ENCODE results near the gene TRPV5. TPM values are rescaled to one million over a fixed set of nuclear protein-coding genes. Genes with fewer than 3 reads are reported as not detected.

TRPV5 gene
- total and polyA plus RNA-seq, 4 donors: under 0.01 to 0.23 TPM; not detected in 2

DNA sequence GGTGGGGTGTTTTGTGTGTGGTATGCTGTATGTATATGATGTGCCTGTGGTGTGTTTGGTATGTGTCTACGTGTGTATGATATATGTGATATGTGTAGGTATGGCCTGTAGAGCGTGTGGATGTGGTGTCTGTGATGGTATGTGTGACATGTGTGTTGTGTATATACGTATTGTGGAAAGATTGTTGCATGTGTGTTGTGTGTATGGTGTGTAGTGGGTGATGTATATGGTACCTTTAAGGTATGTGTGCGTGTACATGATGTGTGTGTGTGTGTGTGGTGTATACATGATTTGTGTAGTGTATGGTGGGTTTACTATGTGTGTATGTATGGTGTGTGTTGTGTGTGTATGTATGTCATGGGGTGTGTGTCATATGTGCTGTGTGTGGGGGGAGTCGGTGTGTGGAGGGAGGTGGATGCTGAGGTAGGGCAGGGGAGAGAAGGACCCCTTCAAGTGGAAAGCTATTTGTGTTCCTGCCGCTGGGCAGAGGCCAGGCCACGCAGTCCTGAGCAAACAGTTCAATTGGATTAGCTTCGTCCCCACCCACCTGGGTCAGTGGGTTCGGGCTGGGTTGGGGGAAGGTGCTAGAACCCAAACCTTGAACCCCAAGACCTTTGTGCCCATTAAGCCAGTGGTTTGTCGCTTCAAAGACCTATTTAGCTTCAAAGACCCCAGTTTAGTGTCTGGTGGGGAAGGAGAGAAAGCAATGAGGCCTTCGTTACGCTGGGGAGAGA lies 46.1 kb downstream of the TRPV5 start:
- no peak overlapping the region for H3K9ac ChIP-seq (ENCODE audit: low read depth in 1 of 2, low read length in 2 of 2)
- TF ChIP-seq TAF1 (conservative IDR thresholded peaks at IDR 0.05): no peak
- H3K27ac ChIP-seq (ENCODE audit: low read depth in 1 of 2, low read length in 2 of 2): no peak overlapping the region
- H3K4me1 ChIP-seq (ENCODE audit: control insufficient read depth in 4 of 4, insufficient read depth in 4 of 4, low read length in 3 of 4): no peaks in the 10 kb centered on the region
- 80% methylated on average over 12 of the region's 12 CpGs for WGBS
- H3K9me3 ChIP-seq (ENCODE audit: control insufficient read depth in 4 of 4, low read length in 3 of 4): no peaks in the 10 kb centered on the region
- H3K36me3 ChIP-seq (ENCODE audit: control insufficient read depth in 4 of 4, insufficient read depth in 3 of 4, low read depth in 1 of 4, low read length in 3 of 4): no peaks in the 10 kb centered on the region
- peaks cover 0 to 2% (median 0%) of the 10 kb centered on the region in 4 donors for H3K27me3 ChIP-seq (ENCODE audit: control insufficient read depth in 4 of 4, insufficient read depth in 4 of 4, low read length in 3 of 4)
- no peak for DNase-seq (ENCODE audit: low spot score)
- H3K4me3 ChIP-seq (ENCODE audit: low read depth in 1 of 3, low read length in 3 of 3): no peak overlapping the region

DNA sequence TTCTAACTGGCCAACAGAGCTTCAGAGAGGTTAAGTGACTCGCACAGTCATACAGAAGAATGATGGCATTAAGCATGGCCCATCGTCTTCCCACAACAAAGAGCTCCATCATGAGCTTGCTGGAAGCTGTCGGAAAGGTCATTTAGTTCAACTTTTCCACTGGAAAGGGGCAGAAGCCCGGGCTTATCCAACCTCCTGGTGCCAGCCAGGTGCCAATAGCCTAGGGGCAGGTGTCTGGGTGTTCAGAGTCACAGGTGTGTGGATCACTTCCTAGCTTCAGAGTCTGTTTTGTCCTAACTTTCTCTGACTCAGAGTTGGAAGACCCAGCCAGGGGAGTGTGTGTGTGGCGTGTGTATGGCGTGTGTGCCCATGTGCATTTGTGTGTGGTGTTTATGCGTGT lies 46.7 kb downstream of the TRPV5 start:
- H3K27ac ChIP-seq (ENCODE audit: low read depth in 1 of 2, low read length in 2 of 2): no peak overlapping the region
- 83% methylated on average over 7 of the region's 7 CpGs for WGBS
- no peaks in the 10 kb centered on the region for H3K36me3 ChIP-seq (ENCODE audit: control insufficient read depth in 4 of 4, insufficient read depth in 3 of 4, low read depth in 1 of 4, low read length in 3 of 4)
- peaks cover 0 to 2% (median 0%) of the 10 kb centered on the region in 4 donors for H3K27me3 ChIP-seq (ENCODE audit: control insufficient read depth in 4 of 4, insufficient read depth in 4 of 4, low read length in 3 of 4)
- DNase-seq (ENCODE audit: low spot score): no peak
- no peaks in the 10 kb centered on the region for H3K4me1 ChIP-seq (ENCODE audit: control insufficient read depth in 4 of 4, insufficient read depth in 4 of 4, low read length in 3 of 4)
- no peak overlapping the region for H3K9ac ChIP-seq (ENCODE audit: low read depth in 1 of 2, low read length in 2 of 2)
- TF ChIP-seq FOXA1 (IDR thresholded peaks at IDR 0.05) (no peak), HNF4A (conservative IDR thresholded peaks at IDR 0.05) (no peak), JUND (IDR thresholded peaks at IDR 0.05) (no peak), YY1 (IDR thresholded peaks at IDR 0.05) (no peak), TAF1 (conservative IDR thresholded peaks at IDR 0.05) (no peak), FOXA2 (IDR thresholded peaks at IDR 0.05) (no peak), EGR1 (IDR thresholded peaks at IDR 0.05; ENCODE audit: low read depth in 2 of 2) (no peak)
- TF ChIP-seq, protein P1, sequence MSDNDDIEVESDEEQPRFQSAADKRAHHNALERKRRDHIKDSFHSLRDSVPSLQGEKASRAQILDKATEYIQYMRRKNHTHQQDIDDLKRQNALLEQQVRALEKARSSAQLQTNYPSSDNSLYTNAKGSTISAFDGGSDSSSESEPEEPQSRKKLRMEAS (IDR thresholded peaks at IDR 0.05): no peak
- TF ChIP-seq, protein P2, sequence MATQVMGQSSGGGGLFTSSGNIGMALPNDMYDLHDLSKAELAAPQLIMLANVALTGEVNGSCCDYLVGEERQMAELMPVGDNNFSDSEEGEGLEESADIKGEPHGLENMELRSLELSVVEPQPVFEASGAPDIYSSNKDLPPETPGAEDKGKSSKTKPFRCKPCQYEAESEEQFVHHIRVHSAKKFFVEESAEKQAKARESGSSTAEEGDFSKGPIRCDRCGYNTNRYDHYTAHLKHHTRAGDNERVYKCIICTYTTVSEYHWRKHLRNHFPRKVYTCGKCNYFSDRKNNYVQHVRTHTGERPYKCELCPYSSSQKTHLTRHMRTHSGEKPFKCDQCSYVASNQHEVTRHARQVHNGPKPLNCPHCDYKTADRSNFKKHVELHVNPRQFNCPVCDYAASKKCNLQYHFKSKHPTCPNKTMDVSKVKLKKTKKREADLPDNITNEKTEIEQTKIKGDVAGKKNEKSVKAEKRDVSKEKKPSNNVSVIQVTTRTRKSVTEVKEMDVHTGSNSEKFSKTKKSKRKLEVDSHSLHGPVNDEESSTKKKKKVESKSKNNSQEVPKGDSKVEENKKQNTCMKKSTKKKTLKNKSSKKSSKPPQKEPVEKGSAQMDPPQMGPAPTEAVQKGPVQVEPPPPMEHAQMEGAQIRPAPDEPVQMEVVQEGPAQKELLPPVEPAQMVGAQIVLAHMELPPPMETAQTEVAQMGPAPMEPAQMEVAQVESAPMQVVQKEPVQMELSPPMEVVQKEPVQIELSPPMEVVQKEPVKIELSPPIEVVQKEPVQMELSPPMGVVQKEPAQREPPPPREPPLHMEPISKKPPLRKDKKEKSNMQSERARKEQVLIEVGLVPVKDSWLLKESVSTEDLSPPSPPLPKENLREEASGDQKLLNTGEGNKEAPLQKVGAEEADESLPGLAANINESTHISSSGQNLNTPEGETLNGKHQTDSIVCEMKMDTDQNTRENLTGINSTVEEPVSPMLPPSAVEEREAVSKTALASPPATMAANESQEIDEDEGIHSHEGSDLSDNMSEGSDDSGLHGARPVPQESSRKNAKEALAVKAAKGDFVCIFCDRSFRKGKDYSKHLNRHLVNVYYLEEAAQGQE (IDR thresholded peaks at IDR 0.05): no peak
- H3K9me3 ChIP-seq (ENCODE audit: control insufficient read depth in 4 of 4, low read length in 3 of 4): no peaks in the 10 kb centered on the region
- no peak overlapping the region for H3K4me3 ChIP-seq (ENCODE audit: low read depth in 1 of 3, low read length in 3 of 3)

DNA sequence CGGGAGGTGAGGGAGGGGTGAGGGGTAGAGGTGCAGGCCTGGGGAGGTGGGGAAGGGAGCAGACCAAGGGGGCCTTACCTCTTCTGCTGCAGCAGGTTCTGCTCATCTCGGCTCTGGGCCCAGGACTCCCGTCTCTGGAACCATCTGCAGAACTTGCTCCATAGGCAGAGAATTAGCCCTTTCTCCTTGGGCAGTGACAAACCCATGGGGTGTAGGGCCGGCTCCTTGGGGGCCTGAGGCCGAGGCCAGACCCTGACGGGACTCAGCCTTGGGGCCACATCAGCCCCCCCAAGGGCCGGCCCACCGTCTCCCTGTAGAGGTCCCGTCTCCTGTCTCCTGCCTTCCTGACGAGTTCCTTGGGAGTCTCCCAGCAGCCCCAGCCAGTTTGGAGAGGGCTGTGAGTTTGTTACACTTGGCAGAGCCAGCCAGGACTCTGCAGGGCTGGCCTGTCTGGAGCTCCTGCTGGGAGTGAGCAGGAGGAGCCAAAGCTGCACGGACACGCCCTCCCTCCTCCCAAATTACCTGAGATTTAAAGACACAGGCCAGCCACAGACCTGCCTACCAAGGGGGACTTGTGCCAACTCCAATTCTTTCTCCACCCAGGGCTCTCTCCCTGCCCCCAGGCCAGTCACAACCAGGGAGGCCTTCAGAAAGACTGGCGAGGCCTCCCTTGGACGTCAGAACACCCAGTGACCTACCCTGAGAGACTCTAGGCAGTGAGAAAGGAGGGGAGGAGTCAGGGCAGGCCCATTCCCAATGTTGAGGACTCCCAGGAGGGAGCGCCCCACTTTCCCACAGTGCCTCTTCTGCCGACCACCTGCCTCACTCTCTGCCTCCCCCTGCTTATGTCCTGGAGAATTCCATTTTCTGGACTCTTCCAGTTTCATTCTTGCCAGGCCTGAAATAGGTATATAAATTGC lies 48.0 kb downstream of the TRPV5 start, which contains the start of gene TRPV6:
TSS of gene TRPV6 (minus strand) at position 435 of the 920 bp plus-strand sequence.
- Histone ChIP-seq H3K4me1 (ENCODE audit: control insufficient read depth in 4 of 4, insufficient read depth in 4 of 4, low read length in 3 of 4) (no peaks in the 10 kb centered on the region), H3K36me3 (ENCODE audit: control insufficient read depth in 4 of 4, insufficient read depth in 3 of 4, low read depth in 1 of 4, low read length in 3 of 4) (no peaks in the 10 kb centered on the region), H3K4me3 (ENCODE audit: low read depth in 1 of 3, low read length in 3 of 3) (no peak within 1 kb of the TSS), H3K9ac (ENCODE audit: low read depth in 1 of 2, low read length in 2 of 2) (no peak within 1 kb of the TSS), H3K27ac (ENCODE audit: low read depth in 1 of 2, low read length in 2 of 2) (no peak within 1 kb of the TSS), H3K9me3 (ENCODE audit: control insufficient read depth in 4 of 4, low read length in 3 of 4) (no peaks in the 10 kb centered on the region), H3K27me3 (ENCODE audit: control insufficient read depth in 4 of 4, insufficient read depth in 4 of 4, low read length in 3 of 4) (no peaks in the 10 kb centered on the region)
- 65% methylated on average over 16 of the region's 16 CpGs for WGBS
- no peak for DNase-seq (ENCODE audit: low spot score)
- TF ChIP-seq, protein P3, sequence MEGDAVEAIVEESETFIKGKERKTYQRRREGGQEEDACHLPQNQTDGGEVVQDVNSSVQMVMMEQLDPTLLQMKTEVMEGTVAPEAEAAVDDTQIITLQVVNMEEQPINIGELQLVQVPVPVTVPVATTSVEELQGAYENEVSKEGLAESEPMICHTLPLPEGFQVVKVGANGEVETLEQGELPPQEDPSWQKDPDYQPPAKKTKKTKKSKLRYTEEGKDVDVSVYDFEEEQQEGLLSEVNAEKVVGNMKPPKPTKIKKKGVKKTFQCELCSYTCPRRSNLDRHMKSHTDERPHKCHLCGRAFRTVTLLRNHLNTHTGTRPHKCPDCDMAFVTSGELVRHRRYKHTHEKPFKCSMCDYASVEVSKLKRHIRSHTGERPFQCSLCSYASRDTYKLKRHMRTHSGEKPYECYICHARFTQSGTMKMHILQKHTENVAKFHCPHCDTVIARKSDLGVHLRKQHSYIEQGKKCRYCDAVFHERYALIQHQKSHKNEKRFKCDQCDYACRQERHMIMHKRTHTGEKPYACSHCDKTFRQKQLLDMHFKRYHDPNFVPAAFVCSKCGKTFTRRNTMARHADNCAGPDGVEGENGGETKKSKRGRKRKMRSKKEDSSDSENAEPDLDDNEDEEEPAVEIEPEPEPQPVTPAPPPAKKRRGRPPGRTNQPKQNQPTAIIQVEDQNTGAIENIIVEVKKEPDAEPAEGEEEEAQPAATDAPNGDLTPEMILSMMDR (IDR thresholded peaks at IDR 0.05; ENCODE audit: low read depth, low read length, missing input control): no peak
- no peak for TF ChIP-seq HNF4G (IDR thresholded peaks at IDR 0.05)
- TF ChIP-seq HNF4A (conservative IDR thresholded peaks at IDR 0.05): no peak
- TF ChIP-seq, protein P4, sequence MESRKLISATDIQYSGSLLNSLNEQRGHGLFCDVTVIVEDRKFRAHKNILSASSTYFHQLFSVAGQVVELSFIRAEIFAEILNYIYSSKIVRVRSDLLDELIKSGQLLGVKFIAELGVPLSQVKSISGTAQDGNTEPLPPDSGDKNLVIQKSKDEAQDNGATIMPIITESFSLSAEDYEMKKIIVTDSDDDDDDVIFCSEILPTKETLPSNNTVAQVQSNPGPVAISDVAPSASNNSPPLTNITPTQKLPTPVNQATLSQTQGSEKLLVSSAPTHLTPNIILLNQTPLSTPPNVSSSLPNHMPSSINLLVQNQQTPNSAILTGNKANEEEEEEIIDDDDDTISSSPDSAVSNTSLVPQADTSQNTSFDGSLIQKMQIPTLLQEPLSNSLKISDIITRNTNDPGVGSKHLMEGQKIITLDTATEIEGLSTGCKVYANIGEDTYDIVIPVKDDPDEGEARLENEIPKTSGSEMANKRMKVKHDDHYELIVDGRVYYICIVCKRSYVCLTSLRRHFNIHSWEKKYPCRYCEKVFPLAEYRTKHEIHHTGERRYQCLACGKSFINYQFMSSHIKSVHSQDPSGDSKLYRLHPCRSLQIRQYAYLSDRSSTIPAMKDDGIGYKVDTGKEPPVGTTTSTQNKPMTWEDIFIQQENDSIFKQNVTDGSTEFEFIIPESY (IDR thresholded peaks at IDR 0.05): no peak
- TF ChIP-seq, protein P2 (IDR thresholded peaks at IDR 0.05): no peak
- no peak for TF ChIP-seq TAF1 (conservative IDR thresholded peaks at IDR 0.05)
- TF ChIP-seq RXRA (IDR thresholded peaks at IDR 0.05): no peak

Measured in liver (tissue), 9 donors.